HuH-7 (cell line): ENCODE results near the gene CRMP1.

Experiments
- DNase-seq: peaks from one replicate; pipeline ENCODE4 v3.0.0; 2011; ENCODE audit warnings: low spot score

CRMP1 gene

GRCh38 chr4:5888222-5889001, 4.5 kb downstream of the CRMP1 start:
- no peak for DNase-seq

- no peak for DNase-seq
These were observed 5.3 kb downstream of the CRMP1 start for GRCh38 chr4:5887361-5888221.

- no peak for DNase-seq
These were observed 5.9 kb downstream of the CRMP1 start for GRCh38 chr4:5887011-5887360.

- no peak for DNase-seq
These were observed 7.2 kb downstream of the CRMP1 start for GRCh38 chr4:5885733-5886132.

GRCh38 chr4:5884796-5885195, 8.1 kb downstream of the CRMP1 start:
- DNase-seq: no peak

GRCh38 chr4:5883916-5884315, 9.0 kb downstream of the CRMP1 start:
- no peak for DNase-seq

GRCh38 chr4:5882947-5883346, 9.9 kb downstream of the CRMP1 start:
- DNase-seq: no peak

GRCh38 chr4:5881340-5881739, 11.5 kb downstream of the CRMP1 start:
- DNase-seq: no peak

- no peak for DNase-seq
These were observed 14.5 kb downstream of the CRMP1 start for GRCh38 chr4:5878359-5878758.

GRCh38 chr4:5877392-5877791, 15.5 kb downstream of the CRMP1 start:
- no peak for DNase-seq

- DNase-seq: no peak
These were observed 18.0 kb downstream of the CRMP1 start for GRCh38 chr4:5874811-5875449.

GRCh38 chr4:5870701-5871100, 22.2 kb downstream of the CRMP1 start:
- no peak for DNase-seq

- no peak for DNase-seq
These were observed 22.8 kb downstream of the CRMP1 start for GRCh38 chr4:5869966-5870619.

- no peak for DNase-seq
These were observed 25.0 kb downstream of the CRMP1 start for GRCh38 chr4:5867866-5868265.

GRCh38 chr4:5866841-5867813, 25.8 kb downstream of the CRMP1 start:
- DNase-seq: no peak

- no peak for DNase-seq
These were observed 26.8 kb downstream of the CRMP1 start for GRCh38 chr4:5865896-5866599.

- no peak for DNase-seq
These were observed 29.3 kb downstream of the CRMP1 start for GRCh38 chr4:5863461-5864113.

- DNase-seq: no peak
These were observed 34.7 kb downstream of the CRMP1 start for GRCh38 chr4:5858020-5858769.

GRCh38 chr4:5857199-5857598, 35.7 kb downstream of the CRMP1 start:
- DNase-seq: no peak
